Activated CD8-positive, alpha-beta T cell treated with anti-CD3 and anti-CD28 coated beads for 36 hours (primary cell): ENCODE data around the gene LANCL3. TPM values are rescaled to one million over a fixed set of nuclear protein-coding genes. Genes with fewer than 3 reads are reported as not detected.

Experiments
- ATAC-seq: fragments of 200-7000 bp; cut with Tn5 transposase; one replicate; pipeline ENCODE4 v1.10.0; 2021; ENCODE audit warnings: mild to moderate bottlenecking, moderate library complexity
- CTCF ChIA-PET: fragments of 350-600 bp; sonication (Branson Sonifier 250); formaldehyde crosslinking; loops from one replicate; lab custom pipeline; 2021; ENCODE audit warnings: antibody characterized with exemption; lab: Charles Lee
- POLR2A ChIA-PET: fragments of 350-600 bp; sonication (Branson Sonifier 250); formaldehyde crosslinking; loops from one replicate; lab custom pipeline; 2021; ENCODE audit warnings: antibody characterized with exemption; lab: Charles Lee
- DNase-seq: peaks from one replicate; pipeline ENCODE4 v3.0.0-alpha.2; 2020
- H3K27ac Mint-ChIP-seq: one replicate; pipeline ENCODE4 v1.8.0; 2021; ENCODE audit warnings: mild to moderate bottlenecking, mixed read lengths
- H3K27me3 Mint-ChIP-seq: one replicate; pipeline ENCODE4 v1.8.0; 2021; ENCODE audit warnings: mixed read lengths
- H3K36me3 Mint-ChIP-seq: one replicate; pipeline ENCODE4 v1.8.0; 2021; ENCODE audit warnings: low read depth, mixed read lengths
- H3K4me1 Mint-ChIP-seq: one replicate; pipeline ENCODE4 v1.8.0; 2021; ENCODE audit warnings: low read depth, mixed read lengths
- H3K4me3 Mint-ChIP-seq: one replicate; pipeline ENCODE4 v1.8.0; 2021; ENCODE audit warnings: mild to moderate bottlenecking, moderate library complexity, mixed read lengths
- H3K9me3 Mint-ChIP-seq: one replicate; pipeline ENCODE4 v1.8.0; 2021; ENCODE audit warnings: mixed read lengths
- CTCF ChIP-seq: fragments of 200-600 bp; IDR thresholded peaks from one replicate; pipeline ENCODE4 v1.8.0; 2022; ENCODE audit warnings: antibody characterized with exemption, mild to moderate bottlenecking
- intact Hi-C: fragments of 100-400 bp; cut with micrococcal nuclease; formaldehyde crosslinking; loops from one replicate; pipeline ENCODE4 v1.10.0; 2022
- total RNA-seq, 2 experiments: library from RNA; stranded (reverse); gene quantifications; one replicate each; pipeline ENCODE4 v1.2.3, GENCODE V29; 2021

The LANCL3 gene
- total RNA-seq, 2 experiments from 2014 or later = 0.16 to 0.34 TPM

DNA sequence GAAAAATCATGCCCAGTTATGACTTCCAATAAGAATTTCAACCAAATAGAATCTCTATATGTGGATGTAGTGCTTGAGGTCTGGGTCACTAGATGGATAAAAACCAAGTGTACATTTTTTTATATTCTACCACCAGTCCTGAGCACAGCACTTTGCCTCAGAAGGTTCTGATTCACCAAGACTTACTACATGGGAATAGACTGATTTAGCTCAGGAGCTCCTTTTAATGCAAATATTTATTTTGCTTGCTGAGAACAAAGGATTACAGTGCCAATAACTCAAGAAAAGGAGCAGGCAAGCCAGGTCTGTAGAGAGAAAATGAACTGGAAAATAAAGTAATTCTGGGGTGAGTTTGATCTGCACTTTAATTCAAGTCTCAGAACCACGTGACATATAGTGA is 107.8 kb downstream of the LANCL3 start:
- Mint-ChIP-seq H3K27me3 (no peaks in the 10 kb centered on the region), H3K4me1 (peaks cover 8% of the 10 kb centered on the region), H3K9me3 (no peaks in the 10 kb centered on the region), H3K4me3 (no peak overlapping the region), H3K36me3 (no peaks in the 10 kb centered on the region), H3K27ac (no peak overlapping the region)
- ChIA-PET CTCF (no interaction called here), POLR2A (interaction anchor here (0.6 kb wide), 1 partner anchor 239 kb away, joined by 3 read pairs; no protein-coding TSS in a partner anchor)
- intact Hi-C loops = no loop called here
- DNase-seq = no peak
- ATAC-seq = no peak
- TF ChIP-seq CTCF = no peak

DNA sequence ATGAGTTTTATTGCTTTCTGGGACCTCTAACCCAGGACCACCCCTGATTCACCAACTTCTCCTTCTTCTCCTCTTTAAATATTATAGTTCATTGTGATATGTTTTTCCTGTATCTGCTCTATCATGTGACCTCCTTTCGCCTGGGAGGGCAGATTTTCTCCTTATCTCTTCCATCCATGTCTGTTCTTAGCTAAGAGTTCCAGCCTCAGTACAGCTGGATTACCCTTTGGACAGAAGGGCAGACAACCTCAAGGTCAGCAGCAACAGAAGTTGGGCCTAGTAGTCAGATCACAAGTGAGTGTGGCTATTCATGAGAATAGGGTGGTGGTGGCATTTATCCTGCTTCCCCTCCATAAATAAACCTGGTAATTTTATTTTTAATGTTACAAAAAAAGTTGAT is 108.4 kb downstream of the LANCL3 start:
- no peak overlapping the region for H3K27ac Mint-ChIP-seq
- ChIA-PET POLR2A (interaction anchor here (0.6 kb wide), 1 partner anchor 238 kb away, joined by 3 read pairs; no protein-coding TSS in a partner anchor), CTCF (no interaction called here)
- H3K9me3 Mint-ChIP-seq = no peaks in the 10 kb centered on the region
- peaks cover 8% of the 10 kb centered on the region for H3K4me1 Mint-ChIP-seq
- H3K27me3 Mint-ChIP-seq = peaks cover 2% of the 10 kb centered on the region
- TF ChIP-seq CTCF = no peak
- ATAC-seq (no peak), DNase-seq (no peak)
- intact Hi-C loops = no loop called here
- no peak overlapping the region for H3K4me3 Mint-ChIP-seq
- H3K36me3 Mint-ChIP-seq = no peaks in the 10 kb centered on the region

- no peak overlapping the region for H3K4me3 Mint-ChIP-seq
- POLR2A ChIA-PET = no interaction called here
Observed at GRCh38 chrX:37684426-37684825, 113.0 kb downstream of the LANCL3 start.

GRCh38 chrX:37684973-37685372 is 113.5 kb downstream of the LANCL3 start:
- Mint-ChIP-seq H3K9me3 (no peaks in the 10 kb centered on the region), H3K27ac (no peak overlapping the region), H3K36me3 (no peaks in the 10 kb centered on the region), H3K4me1 (no peaks in the 10 kb centered on the region), H3K4me3 (peak overlapping the region; percentile 19), H3K27me3 (peaks cover 4% of the 10 kb centered on the region)
- TF ChIP-seq CTCF = no peak
- no peak for DNase-seq
- intact Hi-C loops = no loop called here
- ChIA-PET CTCF (no interaction called here), POLR2A (no interaction called here)
- ATAC-seq = no peak

More at GRCh38 chrX:37684426-37684825, 113.0 kb downstream of the LANCL3 start:
- no peak for ATAC-seq
- intact Hi-C loops = no loop called here
- CTCF ChIA-PET = no interaction called here
- H3K9me3 Mint-ChIP-seq = no peaks in the 10 kb centered on the region
- H3K27ac Mint-ChIP-seq = no peak overlapping the region
- TF ChIP-seq CTCF = no peak
- H3K36me3 Mint-ChIP-seq = no peaks in the 10 kb centered on the region
- H3K27me3 Mint-ChIP-seq = peaks cover 4% of the 10 kb centered on the region
- no peaks in the 10 kb centered on the region for H3K4me1 Mint-ChIP-seq
- no peak for DNase-seq

GRCh38 chrX:37685381-37686359 is 114.2 kb downstream of the LANCL3 start, which contains the start of gene XK:
XK (plus strand) TSS chrX:37685791; CDS start chrX:37685962, 171 bp downstream.
- ChIA-PET CTCF (no interaction called here), POLR2A (no interaction called here)
- H3K4me3 Mint-ChIP-seq = peak within 1 kb of the TSS; percentile 57
- no peak within 1 kb of the TSS for H3K27ac Mint-ChIP-seq
- peaks cover 4% of the 10 kb centered on the region for H3K27me3 Mint-ChIP-seq
- DNase-seq (peak; percentile 58), ATAC-seq (peak; percentile 82)
- no peaks in the 10 kb centered on the region for H3K36me3 Mint-ChIP-seq
- no peak for TF ChIP-seq CTCF
- H3K9me3 Mint-ChIP-seq = no peaks in the 10 kb centered on the region
- no peaks in the 10 kb centered on the region for H3K4me1 Mint-ChIP-seq
- intact Hi-C loops = no loop called here
